ENCODE results near the gene FBXL7.

Gene FBXL7

GRCh38 chr5:15483351-15484097, 16.5 kb upstream of the FBXL7 start:
- no peaks in the 10 kb centered on the region for H3K4me1 Mint-ChIP-seq
- H3K4me3 Mint-ChIP-seq, result no peak overlapping the region
- no peak overlapping the region for H3K27ac Mint-ChIP-seq (ENCODE audit: low read depth)
- peaks cover 12% of the 10 kb centered on the region for H3K9me3 Mint-ChIP-seq
- no peaks in the 10 kb centered on the region for H3K27me3 Mint-ChIP-seq
- ATAC-seq (replicated peaks; ENCODE audit: extremely low read depth, poor library complexity, severe bottlenecking) (no peak), DNase-seq (ENCODE audit: low spot score in 2 of 2) (no peak)
- no peaks in the 10 kb centered on the region for H3K36me3 Mint-ChIP-seq (ENCODE audit: insufficient read depth)

DNA sequence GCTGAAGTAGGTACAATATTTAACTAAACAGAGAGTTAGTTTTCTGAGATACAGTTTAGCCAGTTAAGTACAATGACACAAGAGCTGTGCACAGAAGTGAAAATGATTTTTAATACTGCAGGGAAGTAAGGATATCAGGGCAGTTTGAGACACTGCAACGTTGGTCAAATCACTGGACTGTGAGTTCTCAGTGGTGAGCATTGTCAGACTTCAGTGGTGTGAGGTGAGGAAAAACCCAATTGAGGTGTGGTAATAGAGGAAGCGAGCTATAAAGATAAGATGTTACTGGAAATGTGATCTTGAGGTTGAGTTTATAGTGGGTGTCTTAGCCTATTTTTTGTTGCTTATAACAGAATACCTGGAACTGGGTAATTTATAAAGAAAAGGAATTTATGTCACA, 12.8 kb upstream of the FBXL7 start:
- Mint-ChIP-seq H3K4me3 (no peak overlapping the region), H3K36me3 (ENCODE audit: insufficient read depth) (no peaks in the 10 kb centered on the region), H3K9me3 (peaks cover 25% of the 10 kb centered on the region), H3K27ac (ENCODE audit: low read depth) (no peak overlapping the region), H3K27me3 (no peaks in the 10 kb centered on the region), H3K4me1 (no peaks in the 10 kb centered on the region)
- ATAC-seq (replicated peaks; ENCODE audit: extremely low read depth, poor library complexity, severe bottlenecking) (no peak), DNase-seq (ENCODE audit: low spot score in 2 of 2) (no peak)

GRCh38 chr5:15489571-15490235, 10.3 kb upstream of the FBXL7 start:
- H3K36me3 Mint-ChIP-seq (ENCODE audit: insufficient read depth), result no peaks in the 10 kb centered on the region
- H3K27ac Mint-ChIP-seq (ENCODE audit: low read depth), result no peak overlapping the region
- H3K27me3 Mint-ChIP-seq, result no peaks in the 10 kb centered on the region
- no peak overlapping the region for H3K4me3 Mint-ChIP-seq
- no peak for ATAC-seq (replicated peaks; ENCODE audit: extremely low read depth, poor library complexity, severe bottlenecking)
- H3K4me1 Mint-ChIP-seq, result no peaks in the 10 kb centered on the region
- DNase-seq (ENCODE audit: low spot score in 2 of 2), result no peak
- H3K9me3 Mint-ChIP-seq, result peaks cover 34% of the 10 kb centered on the region

DNA sequence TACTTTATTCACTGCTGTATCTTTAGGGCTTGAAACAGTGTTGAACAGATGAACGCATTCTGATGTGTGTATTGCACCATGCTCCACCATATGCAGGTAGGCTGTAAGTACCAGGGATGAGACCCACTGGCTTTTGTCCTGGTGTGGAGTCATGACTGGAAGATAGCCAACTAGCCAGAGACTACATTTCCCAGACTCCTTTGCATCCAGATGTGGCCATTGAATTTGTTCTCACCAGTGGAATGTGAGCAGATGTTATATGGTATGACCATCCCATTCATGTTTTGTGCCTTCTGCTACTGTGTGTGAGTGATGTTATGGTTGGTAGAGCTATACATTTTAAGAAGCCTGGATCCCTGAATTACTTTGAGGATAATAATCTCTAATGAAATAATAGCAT, 7.4 kb upstream of the FBXL7 start:
- Mint-ChIP-seq H3K4me1 (no peaks in the 10 kb centered on the region), H3K36me3 (ENCODE audit: insufficient read depth) (no peaks in the 10 kb centered on the region), H3K27ac (ENCODE audit: low read depth) (no peak overlapping the region), H3K4me3 (no peak overlapping the region), H3K27me3 (no peaks in the 10 kb centered on the region), H3K9me3 (peaks cover 34% of the 10 kb centered on the region)
- no peak for DNase-seq (ENCODE audit: low spot score in 2 of 2)
- ATAC-seq (replicated peaks; ENCODE audit: extremely low read depth, poor library complexity, severe bottlenecking), result no peak

DNA sequence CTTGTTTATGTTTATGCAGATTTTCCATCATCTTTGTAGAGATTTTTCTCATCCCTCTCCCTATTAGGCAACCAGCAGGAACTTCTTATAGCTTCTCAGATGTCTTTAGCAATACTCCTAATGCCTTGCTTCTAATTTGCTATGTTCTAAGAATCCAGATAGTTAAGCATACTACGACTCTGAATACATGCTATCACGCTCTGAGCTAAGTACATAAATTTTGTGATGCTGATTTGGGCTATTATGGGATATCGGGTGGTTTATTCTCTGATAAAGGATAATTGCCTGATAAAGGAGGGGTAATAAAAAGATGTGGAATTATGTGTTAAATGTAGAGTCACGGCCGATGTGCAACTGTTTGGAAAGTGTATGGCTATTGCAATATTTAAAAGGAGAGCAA, 6.5 kb upstream of the FBXL7 start:
- Mint-ChIP-seq H3K9me3 (peaks cover 39% of the 10 kb centered on the region), H3K27ac (ENCODE audit: low read depth) (no peak overlapping the region), H3K27me3 (peaks cover 7% of the 10 kb centered on the region), H3K4me3 (no peak overlapping the region), H3K4me1 (no peaks in the 10 kb centered on the region), H3K36me3 (ENCODE audit: insufficient read depth) (no peaks in the 10 kb centered on the region)
- no peak for DNase-seq (ENCODE audit: low spot score in 2 of 2)
- ATAC-seq (replicated peaks; ENCODE audit: extremely low read depth, poor library complexity, severe bottlenecking), result no peak

GRCh38 chr5:15495026-15495425, 5.0 kb upstream of the FBXL7 start:
- Mint-ChIP-seq H3K36me3 (ENCODE audit: insufficient read depth) (no peaks in the 10 kb centered on the region), H3K9me3 (peaks cover 38% of the 10 kb centered on the region), H3K27ac (ENCODE audit: low read depth) (no peak overlapping the region), H3K4me1 (no peaks in the 10 kb centered on the region), H3K27me3 (peaks cover 15% of the 10 kb centered on the region), H3K4me3 (no peak overlapping the region)
- DNase-seq (ENCODE audit: low spot score in 2 of 2) (no peak), ATAC-seq (replicated peaks; ENCODE audit: extremely low read depth, poor library complexity, severe bottlenecking) (no peak)

- DNase-seq (ENCODE audit: low spot score in 2 of 2) (no peak), ATAC-seq (replicated peaks; ENCODE audit: extremely low read depth, poor library complexity, severe bottlenecking) (no peak)
- Mint-ChIP-seq H3K36me3 (ENCODE audit: insufficient read depth) (no peaks in the 10 kb centered on the region), H3K4me3 (no peak overlapping the region), H3K9me3 (peaks cover 22% of the 10 kb centered on the region), H3K4me1 (no peaks in the 10 kb centered on the region), H3K27ac (ENCODE audit: low read depth) (no peak overlapping the region), H3K27me3 (peaks cover 15% of the 10 kb centered on the region)
These were observed 3.1 kb upstream of the FBXL7 start for GRCh38 chr5:15496886-15497285.

DNA sequence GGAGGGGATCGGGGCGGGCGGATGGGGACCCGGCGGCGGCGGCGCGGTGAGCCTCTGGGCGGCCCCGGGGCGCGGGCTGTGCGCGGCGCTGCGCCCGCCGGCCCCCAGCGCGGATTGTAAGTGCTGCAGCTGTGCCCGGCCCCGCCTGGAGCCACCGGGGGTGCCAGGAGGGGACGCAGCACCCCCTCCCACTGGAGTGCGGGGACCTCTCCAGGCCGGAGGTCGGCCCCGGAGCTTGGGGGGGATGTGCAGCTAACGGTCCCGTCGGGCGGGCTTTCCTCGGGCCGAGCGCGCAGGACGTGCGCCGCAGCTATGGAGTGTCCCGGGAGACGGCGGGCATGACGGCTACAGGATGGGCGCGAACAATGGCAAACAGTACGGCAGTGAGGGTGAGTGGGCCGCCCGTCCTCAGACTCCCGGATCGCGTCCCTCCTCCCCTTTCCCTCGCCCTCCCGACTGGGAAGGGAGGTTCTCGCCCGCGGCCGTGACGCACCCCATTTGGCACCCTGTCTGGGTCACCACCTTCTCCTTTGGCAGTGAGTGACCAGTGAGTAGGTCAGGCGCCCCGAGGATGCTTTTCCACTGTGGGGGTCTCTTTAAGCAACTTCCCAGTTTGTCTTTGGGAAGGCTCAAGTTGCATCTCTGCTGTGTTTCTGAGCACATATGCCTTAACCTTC, 483 bp downstream of the FBXL7 start:
- DNase-seq (ENCODE audit: low spot score in 2 of 2) (no peak), ATAC-seq (replicated peaks; ENCODE audit: extremely low read depth, poor library complexity, severe bottlenecking) (no peak)
- Mint-ChIP-seq H3K36me3 (ENCODE audit: insufficient read depth) (no peaks in the 10 kb centered on the region), H3K27me3 (peaks cover 15% of the 10 kb centered on the region), H3K27ac (ENCODE audit: low read depth) (no peak overlapping the region), H3K4me1 (no peaks in the 10 kb centered on the region), H3K9me3 (peaks cover 5% of the 10 kb centered on the region), H3K4me3 (no peak overlapping the region)

GRCh38 chr5:15501091-15501791, 1.3 kb downstream of the FBXL7 start:
- H3K27me3 Mint-ChIP-seq, result peaks cover 15% of the 10 kb centered on the region
- peaks cover 5% of the 10 kb centered on the region for H3K9me3 Mint-ChIP-seq
- DNase-seq (ENCODE audit: low spot score in 2 of 2), result no peak
- H3K27ac Mint-ChIP-seq (ENCODE audit: low read depth), result no peak overlapping the region
- H3K36me3 Mint-ChIP-seq (ENCODE audit: insufficient read depth), result no peaks in the 10 kb centered on the region
- H3K4me1 Mint-ChIP-seq, result no peaks in the 10 kb centered on the region
- no peak for ATAC-seq (replicated peaks; ENCODE audit: extremely low read depth, poor library complexity, severe bottlenecking)
- H3K4me3 Mint-ChIP-seq, result no peak overlapping the region

- ATAC-seq (replicated peaks; ENCODE audit: extremely low read depth, poor library complexity, severe bottlenecking) (no peak), DNase-seq (ENCODE audit: low spot score in 2 of 2) (no peak)
- Mint-ChIP-seq H3K4me1 (no peaks in the 10 kb centered on the region), H3K4me3 (no peak overlapping the region), H3K27me3 (peaks cover 15% of the 10 kb centered on the region), H3K27ac (ENCODE audit: low read depth) (no peak overlapping the region), H3K9me3 (peaks cover 5% of the 10 kb centered on the region), H3K36me3 (ENCODE audit: insufficient read depth) (no peaks in the 10 kb centered on the region)
These were observed 2.2 kb downstream of the FBXL7 start for GRCh38 chr5:15502208-15502607.

DNA sequence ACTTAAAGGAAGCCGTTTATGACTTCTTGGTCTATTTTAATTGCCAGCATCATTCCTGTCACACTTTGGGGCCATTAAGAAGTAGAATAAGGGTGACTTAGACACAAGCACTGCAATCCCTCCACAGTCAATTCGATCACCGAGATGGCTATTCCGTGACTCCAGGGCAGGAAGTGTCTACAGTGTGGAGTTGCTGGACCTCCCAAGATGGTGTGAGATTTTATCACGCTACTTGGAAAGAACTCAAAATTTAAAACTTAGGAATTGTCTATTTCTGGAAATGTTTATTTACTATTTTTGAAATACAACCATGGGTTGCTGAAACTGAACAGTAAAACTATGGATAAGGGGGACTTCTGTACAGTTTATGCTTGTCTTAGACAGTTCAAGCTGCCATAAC, 6.2 kb downstream of the FBXL7 start:
- no peak for ATAC-seq (replicated peaks; ENCODE audit: extremely low read depth, poor library complexity, severe bottlenecking)

DNA sequence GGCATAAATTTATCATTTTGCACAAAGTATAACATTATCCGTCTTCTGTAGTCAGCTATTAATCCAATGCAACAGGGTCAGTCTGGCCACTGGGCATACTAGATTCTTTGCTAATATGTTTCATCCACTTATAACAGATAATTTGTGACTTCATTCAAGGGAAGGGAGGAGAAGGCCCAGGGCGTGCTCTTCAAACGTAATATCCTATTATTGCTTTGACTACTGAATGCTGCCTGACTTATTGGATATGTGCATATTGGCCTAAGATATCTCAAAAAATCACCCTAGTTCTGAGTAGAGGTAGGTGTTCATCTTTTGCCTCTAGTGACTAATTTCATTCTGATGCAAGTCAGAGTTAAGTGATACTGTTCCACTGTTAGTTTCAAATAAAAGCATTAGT, 6.9 kb downstream of the FBXL7 start:
- Mint-ChIP-seq H3K27me3 (no peaks in the 10 kb centered on the region), H3K9me3 (peaks cover 5% of the 10 kb centered on the region), H3K4me3 (no peak overlapping the region), H3K36me3 (ENCODE audit: insufficient read depth) (no peaks in the 10 kb centered on the region), H3K27ac (ENCODE audit: low read depth) (no peak overlapping the region), H3K4me1 (no peaks in the 10 kb centered on the region)
- DNase-seq (ENCODE audit: low spot score in 2 of 2) (no peak), ATAC-seq (replicated peaks; ENCODE audit: extremely low read depth, poor library complexity, severe bottlenecking) (no peak)

More for the DNA sequence above, 6.2 kb downstream of the FBXL7 start:
- DNase-seq (ENCODE audit: low spot score in 2 of 2), result no peak
- Mint-ChIP-seq H3K36me3 (ENCODE audit: insufficient read depth) (no peaks in the 10 kb centered on the region), H3K27me3 (no peaks in the 10 kb centered on the region), H3K27ac (ENCODE audit: low read depth) (no peak overlapping the region), H3K9me3 (peaks cover 5% of the 10 kb centered on the region), H3K4me1 (no peaks in the 10 kb centered on the region), H3K4me3 (no peak overlapping the region)
